ENCODE measurements around the gene DYNLT2.

Gene DYNLT2

GRCh38 chr6:169746556-169746955 is 4.8 kb downstream of the DYNLT2 start:
- Mint-ChIP-seq H3K4me1 (peaks cover 17% of the 10 kb centered on the region), H3K27ac (ENCODE audit: low read depth) (no peak overlapping the region), H3K4me3 (no peak overlapping the region), H3K9me3 (no peaks in the 10 kb centered on the region), H3K27me3 (no peaks in the 10 kb centered on the region), H3K36me3 (ENCODE audit: insufficient read depth) (peaks cover 4% of the 10 kb centered on the region)
- ATAC-seq (replicated peaks; ENCODE audit: extremely low read depth, poor library complexity, severe bottlenecking) (no peak), DNase-seq (ENCODE audit: low spot score in 2 of 2) (no peak)

DNA sequence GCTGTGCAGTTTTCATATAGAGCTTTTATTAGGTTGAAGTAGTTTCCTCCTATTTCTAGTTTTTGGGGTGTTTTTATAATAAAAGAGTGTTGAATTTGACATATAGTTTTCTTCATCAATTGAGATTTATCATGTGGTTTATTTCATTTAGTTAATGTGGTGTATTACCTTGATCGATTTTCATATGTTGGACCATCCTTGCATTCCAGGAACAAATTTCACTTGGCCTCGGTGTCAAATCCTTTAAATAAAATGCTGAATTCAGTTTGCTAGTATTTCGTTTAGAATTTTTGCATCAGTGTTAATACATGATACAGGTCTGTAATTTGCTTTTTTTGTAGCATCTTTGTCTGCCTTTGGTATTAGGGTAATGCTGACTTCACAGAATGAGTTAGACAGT is 6.0 kb downstream of the DYNLT2 start:
- ATAC-seq (replicated peaks; ENCODE audit: extremely low read depth, poor library complexity, severe bottlenecking) (no peak), DNase-seq (ENCODE audit: low spot score in 2 of 2) (no peak)
- H3K4me1 Mint-ChIP-seq, result peaks cover 7% of the 10 kb centered on the region
- no peaks in the 10 kb centered on the region for H3K9me3 Mint-ChIP-seq
- no peaks in the 10 kb centered on the region for H3K36me3 Mint-ChIP-seq (ENCODE audit: insufficient read depth)
- H3K27ac Mint-ChIP-seq (ENCODE audit: low read depth), result no peak overlapping the region
- no peaks in the 10 kb centered on the region for H3K27me3 Mint-ChIP-seq
- H3K4me3 Mint-ChIP-seq, result no peak overlapping the region

DNA sequence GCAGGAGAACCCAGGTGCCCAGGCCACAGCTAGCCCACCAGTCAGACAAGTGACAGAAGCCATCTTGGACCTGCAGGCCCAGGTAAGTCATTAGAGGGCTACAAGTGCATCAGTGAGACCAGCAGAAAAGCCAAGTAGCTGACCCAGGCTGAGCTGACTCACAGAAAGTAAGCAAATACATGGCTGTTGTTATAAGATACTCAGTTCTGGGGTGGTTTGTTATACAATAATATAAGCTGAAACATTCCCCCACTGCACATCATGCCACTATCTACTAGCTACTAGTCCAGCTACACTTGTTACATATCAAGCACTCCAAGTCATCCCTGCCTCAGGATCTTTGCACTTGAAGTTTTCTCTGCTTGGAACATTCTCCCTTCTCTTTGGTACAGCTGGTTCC is 10.0 kb downstream of the DYNLT2 start:
- DNase-seq (ENCODE audit: low spot score in 2 of 2) (no peak), ATAC-seq (replicated peaks; ENCODE audit: extremely low read depth, poor library complexity, severe bottlenecking) (no peak)
- H3K4me3 Mint-ChIP-seq, result no peak overlapping the region
- no peaks in the 10 kb centered on the region for H3K36me3 Mint-ChIP-seq (ENCODE audit: insufficient read depth)
- H3K4me1 Mint-ChIP-seq, result no peaks in the 10 kb centered on the region
- H3K9me3 Mint-ChIP-seq, result no peaks in the 10 kb centered on the region
- H3K27ac Mint-ChIP-seq (ENCODE audit: low read depth), result no peak overlapping the region
- peaks cover 14% of the 10 kb centered on the region for H3K27me3 Mint-ChIP-seq

GRCh38 chr6:169738976-169739529 is 12.3 kb downstream of the DYNLT2 start:
- Mint-ChIP-seq H3K27me3 (peaks cover 37% of the 10 kb centered on the region), H3K36me3 (ENCODE audit: insufficient read depth) (no peaks in the 10 kb centered on the region), H3K4me1 (no peaks in the 10 kb centered on the region), H3K9me3 (no peaks in the 10 kb centered on the region), H3K27ac (ENCODE audit: low read depth) (no peak overlapping the region), H3K4me3 (no peak overlapping the region)
- ATAC-seq (replicated peaks; ENCODE audit: extremely low read depth, poor library complexity, severe bottlenecking) (no peak), DNase-seq (ENCODE audit: low spot score in 2 of 2) (no peak)

GRCh38 chr6:169738204-169738975 is 13.0 kb downstream of the DYNLT2 start:
- H3K4me3 Mint-ChIP-seq, result no peak overlapping the region
- no peaks in the 10 kb centered on the region for H3K9me3 Mint-ChIP-seq
- no peak for DNase-seq (ENCODE audit: low spot score in 2 of 2)
- H3K36me3 Mint-ChIP-seq (ENCODE audit: insufficient read depth), result no peaks in the 10 kb centered on the region
- H3K4me1 Mint-ChIP-seq, result no peaks in the 10 kb centered on the region
- peaks cover 37% of the 10 kb centered on the region for H3K27me3 Mint-ChIP-seq
- no peak overlapping the region for H3K27ac Mint-ChIP-seq (ENCODE audit: low read depth)
- no peak for ATAC-seq (replicated peaks; ENCODE audit: extremely low read depth, poor library complexity, severe bottlenecking)

DNA sequence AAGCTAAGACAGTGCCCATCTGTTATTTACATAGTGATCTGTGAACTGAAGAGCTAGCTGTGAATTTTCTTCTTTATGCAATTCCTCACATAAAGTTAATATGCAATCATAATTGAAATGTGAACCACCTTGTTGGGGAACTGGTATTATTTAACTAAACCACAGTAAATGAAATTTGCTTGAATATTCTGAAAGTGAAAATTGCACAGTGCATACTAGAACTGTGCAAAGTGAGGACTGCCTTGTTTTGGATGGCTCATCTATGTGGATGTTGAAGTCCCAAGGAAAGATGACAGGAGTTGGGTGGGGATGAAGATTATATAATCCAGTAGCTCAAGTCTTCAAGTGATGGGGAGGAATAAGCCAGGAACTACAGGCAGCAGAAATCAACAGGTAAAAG is 21.4 kb downstream of the DYNLT2 start:
- Mint-ChIP-seq H3K27me3 (peaks cover 9% of the 10 kb centered on the region), H3K4me3 (no peak overlapping the region), H3K36me3 (ENCODE audit: insufficient read depth) (peaks cover 9% of the 10 kb centered on the region), H3K4me1 (no peaks in the 10 kb centered on the region), H3K27ac (ENCODE audit: low read depth) (no peak overlapping the region), H3K9me3 (no peaks in the 10 kb centered on the region)
- DNase-seq (ENCODE audit: low spot score in 2 of 2), result no peak
- ATAC-seq (replicated peaks; ENCODE audit: extremely low read depth, poor library complexity, severe bottlenecking), result no peak

- DNase-seq (ENCODE audit: low spot score in 2 of 2), result no peak
- no peak overlapping the region for H3K4me3 Mint-ChIP-seq
- H3K36me3 Mint-ChIP-seq (ENCODE audit: insufficient read depth), result peaks cover 18% of the 10 kb centered on the region
- no peaks in the 10 kb centered on the region for H3K27me3 Mint-ChIP-seq
- peaks cover 10% of the 10 kb centered on the region for H3K4me1 Mint-ChIP-seq
- H3K9me3 Mint-ChIP-seq, result no peaks in the 10 kb centered on the region
- no peak for ATAC-seq (replicated peaks; ENCODE audit: extremely low read depth, poor library complexity, severe bottlenecking)
- no peak overlapping the region for H3K27ac Mint-ChIP-seq (ENCODE audit: low read depth)
Measured at GRCh38 chr6:169726963-169727362, 24.4 kb downstream of the DYNLT2 start.

DNA sequence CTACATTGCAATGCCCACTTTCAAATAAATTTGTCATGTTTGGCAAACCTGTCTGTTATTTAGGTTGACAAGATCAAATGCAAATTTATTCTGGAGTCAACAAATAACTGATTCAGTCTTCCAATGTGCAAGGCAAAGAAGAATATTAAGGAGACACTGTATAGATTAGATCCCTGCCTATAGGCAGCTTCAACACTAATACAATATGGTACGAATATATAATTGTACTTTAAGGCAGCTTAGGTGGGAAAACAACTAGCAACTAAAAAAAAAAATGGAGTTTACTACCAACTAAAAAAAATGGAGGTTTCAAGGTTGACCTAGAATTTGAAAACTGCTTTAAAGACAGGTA is 25.3 kb downstream of the DYNLT2 start:
- Mint-ChIP-seq H3K4me1 (peaks cover 15% of the 10 kb centered on the region), H3K27ac (ENCODE audit: low read depth) (peak overlapping the region; percentile 63), H3K36me3 (ENCODE audit: insufficient read depth) (peaks cover 20% of the 10 kb centered on the region), H3K27me3 (no peaks in the 10 kb centered on the region), H3K4me3 (peak overlapping the region; percentile 54), H3K9me3 (no peaks in the 10 kb centered on the region)
- ATAC-seq (replicated peaks; ENCODE audit: extremely low read depth, poor library complexity, severe bottlenecking), result no peak
- DNase-seq (ENCODE audit: low spot score in 2 of 2), result no peak

DNA sequence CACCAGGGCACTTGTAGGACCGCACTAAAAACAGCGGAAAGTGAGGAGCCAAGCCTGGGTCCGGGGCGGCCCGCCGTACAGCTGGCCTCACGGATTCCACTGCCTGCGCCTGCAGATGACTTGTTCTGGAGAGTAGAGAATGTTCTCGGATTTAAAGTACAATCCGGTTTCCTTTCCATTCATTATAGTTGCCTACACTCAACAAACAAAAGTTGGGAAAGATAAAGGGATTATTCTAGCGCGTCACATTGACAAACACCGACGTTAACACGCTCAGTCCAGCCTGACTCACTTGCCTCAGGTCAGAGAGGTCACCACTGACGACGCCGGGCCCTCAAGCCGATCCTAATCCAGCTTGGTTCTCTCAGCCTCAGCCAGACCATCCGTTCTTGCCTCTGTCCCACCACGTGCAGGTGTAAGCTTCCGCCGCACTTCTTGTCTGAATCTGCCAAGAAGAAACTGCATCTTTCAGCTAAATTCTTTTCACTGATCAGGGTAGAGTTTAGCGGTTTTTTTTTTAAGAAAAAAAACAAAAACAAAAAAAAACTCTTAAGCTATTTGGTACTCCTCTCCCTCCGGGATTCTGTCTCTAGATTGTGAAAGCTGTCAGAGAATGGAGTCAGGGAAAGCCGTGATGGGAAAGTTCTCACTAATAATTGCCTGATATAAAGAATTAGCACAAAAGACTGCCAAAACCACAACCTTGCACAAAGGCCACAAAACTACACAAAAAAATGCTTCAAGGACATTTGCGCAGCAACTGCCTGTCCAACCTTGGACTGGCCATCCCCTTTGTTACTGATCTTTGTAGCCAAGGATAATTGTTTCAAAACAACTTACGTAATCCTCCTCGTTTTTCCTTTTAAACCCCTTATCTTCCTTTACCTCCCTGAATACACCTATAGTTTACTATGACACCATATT is 26.0 kb downstream of the DYNLT2 start:
- H3K27me3 Mint-ChIP-seq, result no peaks in the 10 kb centered on the region
- DNase-seq (ENCODE audit: low spot score in 2 of 2) (no peak), ATAC-seq (replicated peaks; ENCODE audit: extremely low read depth, poor library complexity, severe bottlenecking) (peak; percentile 2)
- H3K27ac Mint-ChIP-seq (ENCODE audit: low read depth), result peak overlapping the region; percentile 63
- no peaks in the 10 kb centered on the region for H3K9me3 Mint-ChIP-seq
- H3K4me3 Mint-ChIP-seq, result peak overlapping the region; percentile 54
- H3K4me1 Mint-ChIP-seq, result peaks cover 20% of the 10 kb centered on the region
- H3K36me3 Mint-ChIP-seq (ENCODE audit: insufficient read depth), result peaks cover 20% of the 10 kb centered on the region

DNA sequence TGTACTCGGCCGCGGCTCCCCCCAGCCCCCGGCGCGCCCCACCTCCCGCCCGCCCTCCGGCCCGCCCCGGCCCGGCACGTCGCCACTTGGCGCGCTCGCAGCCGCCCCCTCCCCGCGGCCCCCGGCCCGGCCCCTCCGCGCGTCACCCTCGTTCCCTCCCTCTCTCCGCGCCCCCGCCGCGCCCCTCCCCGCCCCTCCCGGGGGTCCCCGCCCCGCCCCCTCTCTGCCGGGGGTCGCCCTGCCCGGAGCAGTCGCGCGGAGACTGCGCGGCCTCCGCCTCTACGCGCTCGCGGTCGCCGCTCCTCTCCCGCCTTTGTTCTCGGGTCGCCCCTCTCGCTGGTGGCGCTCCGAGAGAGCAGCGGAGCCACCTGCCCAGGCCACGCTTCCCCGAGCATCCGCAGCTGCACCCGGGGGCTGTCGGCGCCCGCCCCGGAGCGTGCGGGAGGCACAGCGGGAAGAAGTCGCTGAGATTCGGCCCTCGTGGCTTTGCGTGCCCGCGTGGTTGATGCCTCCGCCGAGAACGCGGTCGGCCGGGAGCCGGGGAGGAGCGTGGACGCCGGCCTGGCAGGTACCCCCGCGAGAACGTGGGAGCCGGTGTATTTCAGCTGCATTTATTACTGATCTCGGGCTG is 26.8 kb downstream of the DYNLT2 start, which contains the start of gene PHF10:
Gene PHF10 (minus strand): TSS at position 7 of the 631 bp plus-strand sequence. CDS start 569 bp downstream, outside the sequence.
- Mint-ChIP-seq H3K27ac (ENCODE audit: low read depth) (peak within 1 kb of the TSS; percentile 91), H3K4me1 (peaks cover 28% of the 10 kb centered on the region), H3K27me3 (no peaks in the 10 kb centered on the region), H3K9me3 (no peaks in the 10 kb centered on the region), H3K4me3 (peak within 1 kb of the TSS; percentile 84), H3K36me3 (ENCODE audit: insufficient read depth) (peaks cover 21% of the 10 kb centered on the region)
- DNase-seq (ENCODE audit: low spot score in 2 of 2) (peak; percentile 24 to 33), ATAC-seq (replicated peaks; ENCODE audit: extremely low read depth, poor library complexity, severe bottlenecking) (peak; percentile 37)

DNA sequence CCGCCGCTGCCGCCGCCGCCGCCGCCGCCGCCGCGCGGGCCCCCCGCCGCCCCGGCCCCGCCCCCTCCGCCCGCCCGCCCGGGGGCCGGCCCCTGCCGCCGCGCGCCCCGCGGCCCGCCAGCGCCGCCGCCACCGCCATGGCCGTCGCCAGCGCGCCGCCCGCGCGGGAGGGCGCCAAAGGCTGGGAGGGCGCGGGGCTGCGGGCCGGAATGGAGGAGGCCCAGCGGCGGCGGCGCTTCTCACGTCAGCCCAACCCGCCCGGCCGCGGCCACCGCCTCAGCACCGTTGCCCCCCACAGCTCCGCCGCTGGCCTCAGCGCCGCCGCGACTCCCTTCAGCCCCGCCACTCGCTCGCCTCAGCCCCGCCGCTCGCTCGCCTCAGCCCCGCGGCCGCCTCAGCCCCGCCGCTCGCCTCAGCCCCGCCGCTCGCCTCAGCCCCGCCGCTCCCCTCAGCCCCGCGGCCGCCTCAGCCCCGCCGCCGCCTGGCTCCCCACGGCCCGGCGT is 27.3 kb downstream of the DYNLT2 start:
- no peaks in the 10 kb centered on the region for H3K27me3 Mint-ChIP-seq
- DNase-seq (ENCODE audit: low spot score in 2 of 2) (peak in 1 of 2 donors; percentile 18), ATAC-seq (replicated peaks; ENCODE audit: extremely low read depth, poor library complexity, severe bottlenecking) (peak; percentile 13)
- peaks cover 34% of the 10 kb centered on the region for H3K4me1 Mint-ChIP-seq
- no peaks in the 10 kb centered on the region for H3K9me3 Mint-ChIP-seq
- peaks cover 23% of the 10 kb centered on the region for H3K36me3 Mint-ChIP-seq (ENCODE audit: insufficient read depth)
- no peak overlapping the region for H3K27ac Mint-ChIP-seq (ENCODE audit: low read depth)
- peak overlapping the region; percentile 54 for H3K4me3 Mint-ChIP-seq
